Stimulated activated CD4-positive, alpha-beta T cell treated with anti-CD3 and anti-CD28 coated beads, Interleukin-2, amount 100 ng/mL, for 48 hours (primary cell): Measurements from ENCODE around the gene YPEL4.
"Not testable (repeated sequence)": the region's sequence is repeated elsewhere in the genome, so short reads cannot be mapped to it uniquely, and the experiment has no call there.

Experiments used
- DNase-seq, 2 donors: peaks; one replicate each; pipeline ENCODE4 v3.0.0-alpha.2; 2020

Gene YPEL4, protein sequence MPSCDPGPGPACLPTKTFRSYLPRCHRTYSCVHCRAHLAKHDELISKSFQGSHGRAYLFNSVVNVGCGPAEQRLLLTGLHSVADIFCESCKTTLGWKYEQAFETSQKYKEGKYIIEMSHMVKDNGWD

DNA sequence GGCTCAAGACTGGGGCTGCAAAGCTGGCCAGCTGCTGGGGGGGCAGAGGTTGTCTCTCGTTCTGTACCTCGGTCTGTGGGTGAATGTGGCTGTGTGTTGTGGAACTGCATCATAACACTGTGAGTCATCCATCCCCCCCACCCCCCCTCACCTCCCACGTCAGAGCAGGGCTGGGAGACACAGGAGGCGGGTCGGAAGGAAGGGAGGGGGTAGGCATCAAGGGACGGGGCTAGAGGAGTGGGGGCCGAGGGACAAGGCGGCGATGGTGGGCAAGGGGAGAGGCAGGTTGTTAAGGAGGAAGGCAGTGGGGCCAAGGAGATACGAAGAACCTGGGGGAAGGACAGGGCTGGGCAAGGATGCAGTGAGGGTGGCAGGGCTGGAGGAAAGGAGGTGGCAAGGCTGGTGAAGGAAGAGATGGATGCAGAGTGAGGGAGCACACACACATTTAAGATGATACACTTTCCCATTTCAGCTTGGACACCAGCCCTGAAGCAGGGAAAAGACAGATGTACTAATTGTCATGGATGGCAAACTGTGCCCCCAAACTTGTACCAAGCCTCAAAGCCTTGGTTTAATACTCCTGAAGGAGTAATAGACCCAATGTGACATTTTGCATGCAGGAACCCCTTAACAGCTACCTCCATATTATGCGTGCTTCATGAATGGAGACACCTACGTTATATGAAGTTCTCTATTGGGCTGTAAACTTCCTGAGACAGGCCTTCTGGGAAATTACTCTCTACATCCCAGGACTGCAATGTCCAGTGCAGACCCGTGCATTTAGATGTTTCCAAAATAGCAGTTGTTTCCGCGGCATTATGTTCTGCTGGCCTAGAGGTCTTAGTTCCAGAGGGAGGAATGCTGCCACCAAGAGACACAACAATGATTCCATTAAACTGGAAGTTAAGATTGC is at the start of gene YPEL4:
YPEL4 (minus strand) TSS at position 87 of the 913 bp plus-strand sequence. CDS start 2,805 bp downstream, outside the sequence.
- DNase-seq = peak in 1 of 2 donors; percentile 34

DNA sequence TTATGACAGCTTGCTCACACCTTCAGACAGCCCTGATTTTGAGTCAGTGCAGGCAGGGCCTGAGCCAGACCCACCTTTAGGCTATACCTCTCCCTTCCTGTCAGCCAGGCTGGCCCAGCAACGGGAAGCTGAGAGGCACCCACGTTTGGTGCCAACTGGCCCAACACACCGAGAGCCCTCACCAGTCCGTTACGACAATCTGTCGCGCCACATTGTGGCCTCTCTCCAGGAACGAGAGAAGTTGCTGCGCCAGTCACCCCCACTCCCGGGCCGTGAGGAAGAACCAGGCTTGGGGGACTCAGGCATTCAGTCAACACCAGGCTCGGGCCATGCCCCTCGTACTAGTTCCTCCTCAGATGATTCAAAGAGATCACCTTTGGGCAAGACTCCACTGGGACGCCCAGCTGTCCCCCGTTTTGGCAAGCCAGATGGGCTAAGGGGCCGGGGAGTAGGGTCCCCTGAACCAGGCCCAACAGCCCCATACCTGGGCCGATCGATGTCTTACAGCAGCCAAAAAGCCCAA is 49.2 kb upstream of the YPEL4 start:
- DNase-seq = no peak

DNA sequence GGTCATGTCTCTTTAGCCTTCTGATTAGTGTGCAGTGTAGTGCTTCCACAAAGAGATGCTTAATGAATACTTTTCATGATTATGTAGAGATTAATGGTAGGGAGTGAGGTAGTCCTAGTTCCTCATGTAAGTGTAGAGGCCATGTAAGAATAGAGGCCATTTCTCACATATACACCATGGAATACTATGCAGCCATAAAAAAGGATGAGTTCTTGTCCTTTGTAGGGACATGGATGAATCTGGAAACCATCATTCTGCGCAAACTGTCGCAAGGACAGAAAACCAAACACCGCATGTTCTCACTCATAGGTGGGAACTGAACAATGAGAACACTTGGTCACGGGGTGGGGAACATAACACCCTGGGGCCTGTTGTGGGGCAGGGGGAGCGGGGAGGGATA is 40.8 kb upstream of the YPEL4 start:
- DNase-seq = not testable (repeated sequence)

DNA sequence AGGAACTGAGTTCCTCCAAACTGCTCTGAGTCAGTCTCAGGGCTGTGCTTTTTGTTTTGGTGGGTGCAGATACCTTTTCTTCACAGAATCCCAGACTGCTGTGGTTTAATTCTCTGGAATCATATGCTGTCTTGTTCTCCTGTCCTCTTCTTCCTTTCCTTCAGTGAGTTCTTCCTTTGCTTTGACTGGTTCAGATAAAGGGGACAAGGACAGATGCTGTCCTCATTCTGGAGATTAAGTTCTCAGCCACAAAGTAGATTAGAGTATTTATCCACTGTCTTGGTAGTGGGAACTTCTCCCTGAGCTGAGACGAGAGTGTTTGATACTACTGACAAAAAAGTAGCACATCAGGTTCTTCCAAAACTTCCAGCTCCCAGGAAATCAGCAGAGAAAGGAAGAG is 31.5 kb upstream of the YPEL4 start:
- no peak for DNase-seq

DNA sequence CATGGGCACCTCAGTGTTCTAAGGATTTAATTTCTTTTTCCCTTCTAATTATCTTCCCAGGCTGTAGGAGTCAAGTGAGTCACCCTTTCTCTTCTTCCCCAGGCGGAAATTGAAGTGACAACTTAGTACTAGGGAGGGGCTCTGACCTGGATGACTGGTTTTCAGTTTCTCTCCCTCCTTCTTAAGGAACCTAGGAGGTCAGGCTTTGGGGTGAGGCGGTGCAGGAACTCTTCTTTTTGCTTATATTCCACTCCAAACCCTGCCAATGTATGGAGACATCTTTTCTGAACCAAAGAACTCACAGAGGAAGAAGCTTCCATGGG is 30.8 kb upstream of the YPEL4 start:
- DNase-seq = no peak

DNA sequence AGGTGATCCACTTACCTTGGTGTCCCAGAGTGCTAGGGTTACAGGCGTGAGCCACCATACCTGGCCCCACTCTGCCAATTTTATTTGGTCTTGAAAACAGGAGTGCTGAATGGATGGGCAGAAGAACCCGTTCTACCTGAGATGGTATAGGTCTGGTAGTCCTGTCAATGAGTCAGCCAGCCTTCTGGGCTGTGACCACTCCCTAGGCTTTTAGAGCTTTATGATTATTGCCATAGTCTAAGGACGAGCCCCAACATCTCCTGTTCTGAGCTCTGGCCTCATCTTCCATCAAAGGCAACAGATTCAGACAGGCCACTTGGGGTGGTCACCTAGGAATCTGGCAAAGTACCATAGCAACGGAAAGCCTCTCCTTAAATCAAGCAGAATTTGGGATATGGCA is 29.7 kb upstream of the YPEL4 start:
- DNase-seq = no peak

DNA sequence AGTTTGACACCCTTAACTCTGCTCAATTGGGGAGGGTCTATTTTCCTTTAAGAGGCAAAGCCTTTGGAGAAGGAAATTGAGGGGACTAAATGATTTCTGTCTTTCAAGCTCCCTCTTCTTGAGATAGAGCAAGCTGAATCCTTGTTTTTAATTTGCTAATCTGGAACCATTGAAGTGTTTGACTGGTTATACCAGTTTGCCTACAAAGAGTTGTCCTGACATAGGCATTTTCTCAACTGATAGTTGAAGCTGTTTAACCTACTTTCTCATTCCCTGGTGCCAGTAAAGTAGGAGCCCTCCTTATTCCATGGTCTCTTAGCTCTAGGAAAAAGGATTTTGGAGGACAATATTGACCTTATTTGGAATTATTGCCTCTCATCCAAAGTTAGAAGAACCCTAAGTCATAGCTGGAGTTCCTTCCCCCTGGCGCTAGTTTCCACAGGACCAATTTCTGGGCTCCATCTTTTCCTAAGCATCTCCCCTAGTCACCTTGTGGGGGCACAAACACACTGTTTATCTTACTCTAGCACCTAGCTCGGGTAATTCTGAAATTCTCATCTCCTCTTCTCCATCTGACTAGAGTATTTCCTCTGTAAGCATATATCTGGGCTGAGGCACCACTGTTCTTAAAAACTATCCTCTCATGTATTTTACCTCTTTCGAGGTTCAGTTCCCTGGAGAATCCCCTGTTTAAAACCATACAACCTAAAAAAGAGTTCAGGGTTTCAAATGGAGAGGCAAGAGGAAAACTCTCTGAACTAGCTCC is 25.6 kb upstream of the YPEL4 start:
- no peak for DNase-seq

DNA sequence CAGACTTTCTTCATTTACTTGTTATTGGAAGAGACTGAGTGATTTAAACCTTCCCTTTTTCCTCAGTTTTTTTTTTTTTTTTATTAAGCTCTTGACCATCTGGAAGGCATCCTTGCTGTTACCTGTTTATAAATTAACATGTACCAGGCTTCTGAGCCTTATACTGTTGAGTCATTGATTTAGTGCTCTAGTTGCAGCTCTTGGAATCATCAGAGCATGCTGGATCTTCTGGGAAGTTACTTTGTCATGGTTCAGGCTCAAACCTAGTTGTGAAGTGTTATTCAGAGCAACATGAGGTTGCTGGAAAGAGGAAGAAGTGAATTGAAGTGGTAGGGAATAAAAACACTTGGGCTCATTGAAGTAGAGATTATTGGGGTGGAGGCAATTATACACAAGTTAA is 24.5 kb upstream of the YPEL4 start:
- no peak for DNase-seq

DNA sequence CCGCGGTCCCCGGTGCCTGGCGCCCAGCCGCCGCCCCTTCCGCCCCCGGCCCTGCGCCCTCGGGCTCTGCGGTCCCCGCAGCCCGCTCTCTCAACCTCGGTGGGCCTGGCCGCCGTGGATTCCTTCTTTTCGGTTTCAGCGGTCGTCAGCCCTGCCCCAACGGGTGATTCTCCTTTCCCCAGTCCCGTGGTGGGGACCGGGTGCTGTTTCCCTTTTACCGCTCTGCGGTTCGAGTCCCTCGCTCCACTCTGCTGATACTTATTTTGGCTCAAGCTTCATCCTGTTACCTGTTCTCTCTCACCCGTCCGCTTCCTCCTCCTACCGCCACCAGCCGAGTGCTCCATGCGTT is 18.7 kb upstream of the YPEL4 start:
- peak; percentile 28 to 29 for DNase-seq

DNA sequence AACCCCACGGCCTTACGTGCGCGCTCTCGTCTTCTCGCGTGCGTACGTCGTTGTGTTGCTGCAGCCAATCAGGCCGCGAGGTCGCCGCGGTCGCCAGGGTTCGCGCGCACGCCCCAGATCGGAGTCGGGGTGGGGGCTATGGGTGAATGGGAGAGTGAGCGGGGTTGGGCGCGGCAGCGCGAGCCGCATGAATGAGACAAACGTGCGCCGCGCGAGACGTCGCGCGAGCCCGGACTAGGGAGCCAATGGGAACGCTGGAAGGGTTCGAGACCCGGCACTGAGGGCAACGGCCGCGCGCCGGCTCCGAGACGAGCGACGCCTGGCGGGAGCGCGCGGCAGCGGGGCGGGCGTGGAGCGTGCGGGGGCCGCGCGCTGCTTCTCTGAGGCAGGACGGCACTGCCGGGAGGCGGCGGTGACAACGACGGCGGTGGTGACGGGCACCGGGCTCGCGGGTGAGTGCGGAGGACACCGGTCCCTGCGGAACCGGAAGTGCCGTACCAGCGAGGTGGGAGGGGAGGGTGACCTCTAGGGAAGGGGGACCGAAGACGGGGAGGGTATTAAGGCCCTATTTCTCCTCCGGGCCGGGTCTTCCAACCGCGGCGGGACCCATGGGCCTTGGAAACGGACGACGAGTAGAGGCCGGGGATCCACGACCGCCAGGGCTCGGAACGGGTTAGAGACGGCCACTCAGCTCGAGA is 18.2 kb upstream of the YPEL4 start, which contains the start of gene ZDHHC5:
ZDHHC5 (plus strand) TSS at position 379 of the 698 bp plus-strand sequence. CDS start 4,977 bp downstream, outside the sequence.
- peak; percentile 98 for DNase-seq

DNA sequence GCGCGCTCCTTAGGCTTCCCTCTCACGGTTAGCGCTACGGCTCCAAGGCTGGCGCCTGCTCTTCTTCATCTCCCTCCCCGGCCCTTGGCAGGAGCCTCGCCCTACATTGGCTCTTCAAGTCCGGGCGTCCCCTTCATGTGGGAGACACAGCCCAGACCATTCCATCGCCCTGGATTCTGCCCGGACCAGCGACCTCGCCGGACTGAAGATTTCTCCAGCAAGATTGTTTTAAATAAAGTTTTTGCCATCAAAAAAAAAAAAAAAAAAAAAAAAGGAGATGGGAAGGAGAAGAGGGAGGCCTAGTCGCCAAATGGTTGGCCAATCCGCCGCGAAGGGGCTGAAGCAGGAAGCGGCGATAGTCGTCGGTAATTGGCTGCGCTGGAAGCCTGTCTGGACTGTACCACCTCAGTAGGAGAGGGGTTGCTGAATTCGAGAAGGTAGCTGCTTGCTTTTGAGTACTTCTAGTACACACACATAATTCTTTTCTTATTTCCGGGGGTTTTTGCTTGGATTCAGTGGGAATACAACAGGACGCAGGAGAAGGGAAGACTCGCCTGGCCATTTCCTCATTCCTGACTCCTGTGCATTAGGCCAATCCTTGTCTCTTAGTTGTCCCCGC is 17.5 kb upstream of the YPEL4 start:
- peak; percentile 80 to 81 for DNase-seq

DNA sequence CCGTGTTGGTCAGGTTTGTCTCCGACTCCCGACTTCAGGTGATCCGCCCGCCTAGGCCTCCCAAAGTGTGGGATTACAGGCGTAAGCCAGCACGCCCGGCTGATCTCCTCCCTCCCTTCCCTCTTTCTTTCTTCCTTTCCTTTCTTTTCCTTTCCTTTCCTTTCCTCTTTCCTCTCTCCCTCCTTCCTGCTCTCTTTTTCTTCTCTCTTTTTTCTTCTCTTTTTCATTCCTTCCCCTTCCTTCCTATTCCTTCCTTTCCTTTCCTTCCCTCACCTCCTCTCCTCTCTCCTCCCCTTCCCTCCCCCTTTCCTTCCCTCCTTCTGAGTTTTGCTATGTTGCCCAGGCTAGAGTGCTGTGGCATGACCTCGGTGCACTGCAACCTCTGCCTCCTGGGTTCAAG is 14.3 kb upstream of the YPEL4 start:
- no peak for DNase-seq

DNA sequence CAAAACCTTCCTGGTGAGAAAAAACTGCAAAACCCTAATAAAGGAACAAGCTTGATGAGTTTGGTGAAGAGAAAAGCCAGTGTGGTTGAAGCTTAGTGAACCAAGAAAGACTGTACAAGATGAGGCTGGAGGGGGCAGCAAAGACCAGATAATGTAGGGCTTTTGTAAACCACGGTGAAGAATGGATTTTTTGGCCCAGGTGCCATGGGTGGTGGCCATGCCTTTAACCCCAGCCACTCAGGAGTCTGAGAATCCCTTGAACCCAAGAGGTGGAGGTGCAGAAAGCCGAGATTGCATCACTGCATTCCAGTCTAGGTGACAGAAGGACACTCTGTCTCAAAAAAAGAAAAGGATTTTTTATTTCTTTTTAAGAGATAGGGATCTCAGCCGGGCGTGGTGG is 13.2 kb upstream of the YPEL4 start:
- no peak for DNase-seq

DNA sequence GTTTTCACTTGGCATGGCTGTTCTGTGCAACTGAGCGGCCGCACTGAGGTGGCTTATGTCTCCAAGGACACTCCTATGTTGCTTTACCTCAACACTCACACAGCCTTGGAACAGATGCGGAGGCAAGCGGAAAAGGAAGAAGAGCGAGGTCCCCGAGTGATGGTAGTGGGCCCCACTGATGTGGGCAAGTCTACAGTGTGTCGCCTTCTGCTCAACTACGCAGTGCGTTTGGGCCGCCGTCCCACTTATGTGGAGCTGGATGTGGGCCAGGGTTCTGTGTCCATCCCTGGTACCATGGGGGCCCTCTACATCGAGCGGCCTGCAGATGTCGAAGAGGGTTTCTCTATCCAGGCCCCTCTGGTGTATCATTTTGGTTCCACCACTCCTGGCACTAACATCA is 10.0 kb upstream of the YPEL4 start:
- DNase-seq = no peak

DNA sequence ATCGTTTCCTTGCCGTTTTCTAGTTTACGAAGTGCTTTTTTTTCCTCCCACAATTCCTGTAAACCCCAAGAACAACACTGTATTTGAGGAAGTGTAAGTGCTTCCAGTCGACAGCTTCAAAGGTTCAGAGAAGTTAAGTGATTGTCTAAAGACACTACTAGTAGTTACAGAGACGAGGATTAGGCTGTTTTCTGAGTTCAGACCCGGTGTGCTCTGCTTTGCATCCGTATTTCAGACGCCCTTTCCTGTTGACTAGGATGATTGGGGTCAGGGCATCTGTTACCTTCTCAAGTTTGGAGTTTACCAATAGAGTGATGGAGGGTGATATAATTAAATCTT is 8.3 kb upstream of the YPEL4 start:
- DNase-seq = no peak

DNA sequence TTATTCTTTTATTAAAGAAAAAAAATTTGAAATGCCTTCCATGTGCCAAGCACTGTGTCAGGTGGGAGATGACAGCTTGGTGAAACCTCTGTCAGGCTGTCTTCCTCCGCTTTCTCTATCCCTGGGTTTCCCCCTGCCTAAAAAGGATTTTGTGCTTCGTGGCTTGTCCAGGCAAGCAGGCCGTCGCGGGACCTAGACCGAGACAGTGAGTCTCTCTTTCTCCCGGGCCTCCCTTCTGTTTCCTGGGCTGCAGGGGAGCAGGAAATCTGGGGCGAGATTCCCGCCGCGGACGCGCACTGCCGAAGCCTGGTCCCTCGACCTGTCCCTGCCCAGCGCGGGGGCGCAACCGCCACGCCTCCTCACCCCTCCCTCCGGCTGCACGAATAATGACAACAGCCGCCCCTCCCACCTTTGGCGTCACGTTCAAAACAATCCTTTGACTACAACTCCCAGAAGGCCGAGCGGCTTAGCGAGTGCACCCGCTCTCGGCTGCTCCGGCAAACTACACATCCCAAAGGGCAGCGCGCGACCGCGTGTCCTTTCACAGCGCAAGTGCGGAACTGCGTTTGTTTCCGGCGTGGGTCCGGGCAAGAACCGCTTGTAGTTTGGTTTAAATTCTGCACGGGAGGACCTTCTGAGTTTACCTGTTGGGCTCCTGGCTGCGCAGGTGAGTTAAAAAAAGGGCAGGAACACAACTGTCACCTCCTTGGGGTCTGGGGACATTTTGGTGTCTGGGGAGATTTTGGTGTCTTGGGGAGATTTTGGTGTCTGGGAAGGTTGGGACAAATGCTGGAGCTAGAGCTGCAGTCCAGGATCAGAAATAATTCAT is 7.7 kb upstream of the YPEL4 start, which contains the start of gene CLP1:
CLP1 (plus strand) TSS at position 569 of the 829 bp plus-strand sequence. CDS start 1,715 bp downstream, outside the sequence.
- DNase-seq = peak; percentile 95 to 99

DNA sequence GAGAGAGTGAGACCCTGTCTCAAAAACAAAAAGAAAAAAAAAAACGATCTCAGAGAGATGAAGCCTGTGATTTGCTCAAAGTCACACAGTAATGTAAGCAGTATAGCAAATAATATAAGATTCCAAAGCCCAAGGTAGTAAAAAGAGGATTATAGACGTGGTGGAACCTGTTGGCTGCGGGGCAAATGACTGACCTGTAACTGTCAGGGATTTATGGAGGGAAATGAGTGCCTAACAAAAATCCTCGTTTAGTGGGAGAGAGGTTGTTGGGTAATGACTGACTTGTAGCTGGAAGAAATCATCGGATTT is 7.1 kb upstream of the YPEL4 start:
- no peak for DNase-seq

DNA sequence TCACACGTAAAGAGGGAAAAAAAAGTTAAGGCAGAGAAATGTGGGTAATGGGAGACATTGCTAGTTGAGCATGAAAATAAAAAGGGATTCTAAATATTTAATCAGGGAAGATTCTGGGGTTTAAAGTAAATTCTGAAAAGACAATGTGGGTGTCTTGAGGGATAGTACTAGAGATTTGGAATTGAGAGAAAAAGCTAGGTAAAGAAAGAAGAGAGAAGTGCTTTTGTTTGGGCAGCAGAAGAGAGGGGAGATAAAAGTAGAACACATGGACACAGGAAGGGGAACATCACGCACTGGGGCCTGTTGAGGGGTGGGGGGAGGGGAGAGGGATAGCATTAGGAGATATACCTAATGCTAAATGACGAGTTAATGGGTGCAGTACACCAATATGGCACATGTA is 3.5 kb upstream of the YPEL4 start:
- DNase-seq = no peak

DNA sequence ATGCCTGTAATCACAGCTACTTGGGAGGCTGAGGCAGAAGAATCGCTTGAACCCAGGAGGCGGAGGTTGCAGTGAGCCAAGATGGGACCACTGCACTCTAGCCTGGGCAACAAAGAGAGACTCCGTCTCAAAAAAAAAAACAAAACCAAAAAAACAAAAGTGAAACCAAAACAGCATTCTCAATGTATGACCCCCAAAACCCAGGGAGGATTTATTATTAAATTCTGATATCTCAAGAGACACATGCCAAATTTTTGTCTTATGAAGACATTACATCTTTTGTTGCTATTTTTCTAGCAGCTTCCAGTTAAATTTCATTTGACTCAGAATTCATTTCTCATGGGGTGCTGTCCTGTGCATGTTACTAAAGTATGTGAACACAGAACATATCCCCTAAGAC is 3.0 kb upstream of the YPEL4 start:
- no peak for DNase-seq

DNA sequence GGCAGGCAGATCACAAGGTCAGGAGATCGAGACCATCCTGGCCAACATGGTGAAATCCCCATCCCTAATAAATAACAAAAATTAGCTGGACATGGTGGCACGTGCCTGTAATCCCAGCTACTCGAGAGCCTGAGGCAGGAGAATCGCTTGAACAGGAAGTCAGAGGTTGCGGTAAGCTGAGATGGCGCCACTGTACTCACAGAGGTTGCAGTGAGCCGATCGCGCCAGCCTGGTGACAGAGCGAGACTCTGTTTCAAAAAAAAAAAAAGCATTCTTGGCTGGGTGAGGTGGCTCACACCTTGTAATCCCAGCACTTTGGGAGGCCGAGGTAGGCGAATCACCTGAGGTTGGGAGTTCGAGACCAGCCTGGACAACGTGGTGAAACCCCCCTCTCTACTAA is 2.5 kb upstream of the YPEL4 start:
- not testable (repeated sequence) for DNase-seq

DNA sequence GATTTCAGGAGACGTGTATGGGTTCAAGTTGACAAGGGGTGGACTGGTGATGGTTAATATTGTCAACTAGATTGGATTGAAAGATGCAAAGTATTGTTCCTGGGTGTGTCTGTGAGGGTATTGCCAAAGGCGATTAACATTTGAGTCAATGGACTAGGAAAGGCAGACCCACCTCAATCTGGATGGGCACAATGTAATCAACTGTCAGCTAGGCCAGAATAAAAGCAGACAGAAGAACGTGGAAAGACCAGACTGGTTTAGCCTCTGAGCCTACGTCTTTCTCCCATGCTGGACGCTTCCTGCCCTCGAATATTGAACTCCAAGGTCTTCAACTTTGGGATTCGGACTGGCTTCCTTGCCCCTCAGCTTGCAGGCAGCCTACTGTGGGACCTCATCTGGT is 1.7 kb upstream of the YPEL4 start:
- no peak for DNase-seq

DNA sequence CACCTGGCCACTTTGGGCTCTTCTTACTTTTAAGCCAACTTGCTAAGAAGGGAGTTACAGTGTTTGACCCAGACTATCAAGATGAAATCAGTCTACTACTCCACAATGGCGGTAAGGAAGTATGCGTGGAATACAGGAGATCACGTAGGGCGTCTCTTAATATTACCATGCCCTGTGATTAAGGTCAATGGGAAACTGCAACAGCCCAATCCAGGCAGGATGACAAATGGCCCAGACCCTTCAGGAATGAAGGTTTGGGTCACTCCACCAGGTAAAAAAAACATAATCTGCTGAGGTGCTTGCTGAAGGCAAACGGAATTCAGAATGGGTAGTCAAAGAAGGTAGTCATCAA is 1.0 kb upstream of the YPEL4 start:
- DNase-seq = no peak
